ENCODE measurements around the gene SLC6A17. TPM values are rescaled to one million over a fixed set of nuclear protein-coding genes. Genes with fewer than 3 reads are reported as not detected.

The SLC6A17 gene
- total and polyA plus RNA-seq, 9 of the 15 experiments (the other 6 are each of a cell fraction or from before 2014, with no cell fraction given) = not detected

GRCh38 chr1:110250749-110251148, 100.5 kb downstream of the SLC6A17 start (continued):
- TF ChIP-seq RNF219 (CRISPR knock-in tag; IDR thresholded peaks at IDR 0.05) = no peak
- no peak for TF ChIP-seq RBFOX2 (IDR thresholded peaks at IDR 0.05; ENCODE audit: low read depth, low read length)
- no peak for TF ChIP-seq MCM3 (IDR thresholded peaks at IDR 0.05)
- TF ChIP-seq KLF6 (CRISPR knock-in tag; IDR thresholded peaks at IDR 0.05; ENCODE audit: borderline replicate concordance) = no peak
- TF ChIP-seq RBM15 (IDR thresholded peaks at IDR 0.05; ENCODE audit: insufficient read depth, low read length) = no peak

Other genes with a start within 250 kb of the SLC6A17 start
Only the 7 nearest of the 8 such genes appear.
- 2.8 and 5.9 TPM in 2 replicates for gene CSF1, start 239.6 kb upstream of the SLC6A17 start, total RNA-seq (2014; rRNA removed)
- 1.6 TPM in 2 replicates for gene CSF1, start 239.6 kb upstream of the SLC6A17 start, total RNA-seq (2014; rRNA removed; fragmentation: Illumina TruSeq; extraction: Trizol)
- gene CSF1, start 239.6 kb upstream of the SLC6A17 start, total RNA-seq (2015; rRNA removed; fragmentation: Illumina TruSeq; extraction: Trizol) = 2.4 and 3.4 TPM in 2 replicates
- gene CSF1, start 239.6 kb upstream of the SLC6A17 start, total RNA-seq (2021) = 6.7 and 6.8 TPM in 2 replicates
- gene CSF1, start 239.6 kb upstream of the SLC6A17 start, polyA plus RNA-seq (2011; rRNA removed) = 6.9 and 11.8 TPM in 2 replicates
- gene CSF1, start 239.6 kb upstream of the SLC6A17 start, polyA plus RNA-seq (2014; fragmentation: Illumina TruSeq; extraction: Trizol) = 3.8 and 4.8 TPM in 2 replicates
- under 1 TPM; 0.18 to 0.23 TPM for gene CSF1, start 239.6 kb upstream of the SLC6A17 start, polyA plus RNA-seq (2014; fragmentation: Nextera tagmentation; extraction: Ambion mirVana)
- gene CSF1, start 239.6 kb upstream of the SLC6A17 start, polyA plus RNA-seq (2014; rRNA removed) = 2.7 and 4.3 TPM in 2 replicates
- gene AHCYL1, start 165.7 kb upstream of the SLC6A17 start, total RNA-seq (2014; rRNA removed) = 39.8 and 40.1 TPM in 2 replicates
- gene AHCYL1, start 165.7 kb upstream of the SLC6A17 start, total RNA-seq (2014; rRNA removed; fragmentation: Illumina TruSeq; extraction: Trizol) = 44.5 and 49.8 TPM in 2 replicates
- gene AHCYL1, start 165.7 kb upstream of the SLC6A17 start, total RNA-seq (2015; rRNA removed; fragmentation: Illumina TruSeq; extraction: Trizol) = 40.5 and 40.9 TPM in 2 replicates
- gene AHCYL1, start 165.7 kb upstream of the SLC6A17 start, total RNA-seq (2021) = 75.5 and 84.9 TPM in 2 replicates
- gene AHCYL1, start 165.7 kb upstream of the SLC6A17 start, polyA plus RNA-seq (2011; rRNA removed) = 96.4 and 118 TPM in 2 replicates
- 75.5 and 83.7 TPM in 2 replicates for gene AHCYL1, start 165.7 kb upstream of the SLC6A17 start, polyA plus RNA-seq (2014; fragmentation: Illumina TruSeq; extraction: Trizol)
- gene AHCYL1, start 165.7 kb upstream of the SLC6A17 start, polyA plus RNA-seq (2014; fragmentation: Nextera tagmentation; extraction: Ambion mirVana) = 10 to 100 TPM; 27.3 to 32.9 TPM
- gene AHCYL1, start 165.7 kb upstream of the SLC6A17 start, polyA plus RNA-seq (2014; rRNA removed) = 53.4 and 56.3 TPM in 2 replicates
- gene STRIP1, start 115.9 kb upstream of the SLC6A17 start, total RNA-seq (2014; rRNA removed) = 34.2 and 40.1 TPM in 2 replicates
- 27.6 and 28.6 TPM in 2 replicates for gene STRIP1, start 115.9 kb upstream of the SLC6A17 start, total RNA-seq (2014; rRNA removed; fragmentation: Illumina TruSeq; extraction: Trizol)
- 29.0 and 30.6 TPM in 2 replicates for gene STRIP1, start 115.9 kb upstream of the SLC6A17 start, total RNA-seq (2015; rRNA removed; fragmentation: Illumina TruSeq; extraction: Trizol)
- 38.5 and 42.3 TPM in 2 replicates for gene STRIP1, start 115.9 kb upstream of the SLC6A17 start, total RNA-seq (2021)
- 32.6 and 32.8 TPM in 2 replicates for gene STRIP1, start 115.9 kb upstream of the SLC6A17 start, polyA plus RNA-seq (2011; rRNA removed)
- gene STRIP1, start 115.9 kb upstream of the SLC6A17 start, polyA plus RNA-seq (2014; fragmentation: Illumina TruSeq; extraction: Trizol) = 30.6 and 32.2 TPM in 2 replicates
- 10 to 100 TPM in 1 of 2 experiments, 1 to 10 TPM in 1; 9.9 to 10.5 TPM for gene STRIP1, start 115.9 kb upstream of the SLC6A17 start, polyA plus RNA-seq (2014; fragmentation: Nextera tagmentation; extraction: Ambion mirVana)
- 30.4 and 32.0 TPM in 2 replicates for gene STRIP1, start 115.9 kb upstream of the SLC6A17 start, polyA plus RNA-seq (2014; rRNA removed)
- gene ALX3, start 79.8 kb upstream of the SLC6A17 start, total RNA-seq (2014; rRNA removed) = not detected in 2 replicates
- not detected in 2 replicates for gene ALX3, start 79.8 kb upstream of the SLC6A17 start, total RNA-seq (2014; rRNA removed; fragmentation: Illumina TruSeq; extraction: Trizol)
- not detected in 2 replicates for gene ALX3, start 79.8 kb upstream of the SLC6A17 start, total RNA-seq (2015; rRNA removed; fragmentation: Illumina TruSeq; extraction: Trizol)
- gene ALX3, start 79.8 kb upstream of the SLC6A17 start, total RNA-seq (2021) = not detected in 2 replicates
- gene ALX3, start 79.8 kb upstream of the SLC6A17 start, polyA plus RNA-seq (2011; rRNA removed) = not detected in 2 replicates
- not detected in 2 replicates for gene ALX3, start 79.8 kb upstream of the SLC6A17 start, polyA plus RNA-seq (2014; fragmentation: Illumina TruSeq; extraction: Trizol)
- gene ALX3, start 79.8 kb upstream of the SLC6A17 start, polyA plus RNA-seq (2014; fragmentation: Nextera tagmentation; extraction: Ambion mirVana) = not detected
- not detected in 2 replicates for gene ALX3, start 79.8 kb upstream of the SLC6A17 start, polyA plus RNA-seq (2014; rRNA removed)
- gene UBL4B, start 38.1 kb upstream of the SLC6A17 start, total RNA-seq (2014; rRNA removed) = not detected in 2 replicates
- gene UBL4B, start 38.1 kb upstream of the SLC6A17 start, total RNA-seq (2014; rRNA removed; fragmentation: Illumina TruSeq; extraction: Trizol) = not detected in 2 replicates
- not detected in 2 replicates for gene UBL4B, start 38.1 kb upstream of the SLC6A17 start, total RNA-seq (2015; rRNA removed; fragmentation: Illumina TruSeq; extraction: Trizol)
- not detected in 2 replicates for gene UBL4B, start 38.1 kb upstream of the SLC6A17 start, total RNA-seq (2021)
- gene UBL4B, start 38.1 kb upstream of the SLC6A17 start, polyA plus RNA-seq (2011; rRNA removed) = 0.05 TPM in 1 of 2 replicates, not detected in the other
- gene UBL4B, start 38.1 kb upstream of the SLC6A17 start, polyA plus RNA-seq (2014; fragmentation: Illumina TruSeq; extraction: Trizol) = not detected in 2 replicates
- gene UBL4B, start 38.1 kb upstream of the SLC6A17 start, polyA plus RNA-seq (2014; fragmentation: Nextera tagmentation; extraction: Ambion mirVana) = not detected
- gene UBL4B, start 38.1 kb upstream of the SLC6A17 start, polyA plus RNA-seq (2014; rRNA removed) = not detected in 2 replicates
- gene KCNC4, start 59.8 kb downstream of the SLC6A17 start, total RNA-seq (2014; rRNA removed) = 0.73 and 2.3 TPM in 2 replicates
- gene KCNC4, start 59.8 kb downstream of the SLC6A17 start, total RNA-seq (2014; rRNA removed; fragmentation: Illumina TruSeq; extraction: Trizol) = 0.13 and 0.33 TPM in 2 replicates
- gene KCNC4, start 59.8 kb downstream of the SLC6A17 start, total RNA-seq (2015; rRNA removed; fragmentation: Illumina TruSeq; extraction: Trizol) = 0.53 and 0.62 TPM in 2 replicates
- 1.8 and 2.0 TPM in 2 replicates for gene KCNC4, start 59.8 kb downstream of the SLC6A17 start, total RNA-seq (2021)
- gene KCNC4, start 59.8 kb downstream of the SLC6A17 start, polyA plus RNA-seq (2011; rRNA removed) = 0.81 and 1.2 TPM in 2 replicates
- 0.64 and 0.79 TPM in 2 replicates for gene KCNC4, start 59.8 kb downstream of the SLC6A17 start, polyA plus RNA-seq (2014; fragmentation: Illumina TruSeq; extraction: Trizol)
- gene KCNC4, start 59.8 kb downstream of the SLC6A17 start, polyA plus RNA-seq (2014; fragmentation: Nextera tagmentation; extraction: Ambion mirVana) = under 1 TPM; 0.07 to 0.13 TPM
- 0.90 and 1.2 TPM in 2 replicates for gene KCNC4, start 59.8 kb downstream of the SLC6A17 start, polyA plus RNA-seq (2014; rRNA removed)
- gene RBM15, start 188.9 kb downstream of the SLC6A17 start, total RNA-seq (2014; rRNA removed) = 63.4 and 67.7 TPM in 2 replicates
- gene RBM15, start 188.9 kb downstream of the SLC6A17 start, total RNA-seq (2014; rRNA removed; fragmentation: Illumina TruSeq; extraction: Trizol) = 43.4 and 45.3 TPM in 2 replicates
- 57.6 and 58.3 TPM in 2 replicates for gene RBM15, start 188.9 kb downstream of the SLC6A17 start, total RNA-seq (2015; rRNA removed; fragmentation: Illumina TruSeq; extraction: Trizol)
- 53.4 and 56.1 TPM in 2 replicates for gene RBM15, start 188.9 kb downstream of the SLC6A17 start, total RNA-seq (2021)
- 28.2 and 32.1 TPM in 2 replicates for gene RBM15, start 188.9 kb downstream of the SLC6A17 start, polyA plus RNA-seq (2011; rRNA removed)
- gene RBM15, start 188.9 kb downstream of the SLC6A17 start, polyA plus RNA-seq (2014; fragmentation: Illumina TruSeq; extraction: Trizol) = 16.9 and 17.1 TPM in 2 replicates
- 1 to 10 TPM; 2.4 to 4.7 TPM for gene RBM15, start 188.9 kb downstream of the SLC6A17 start, polyA plus RNA-seq (2014; fragmentation: Nextera tagmentation; extraction: Ambion mirVana)
- 25.2 and 29.1 TPM in 2 replicates for gene RBM15, start 188.9 kb downstream of the SLC6A17 start, polyA plus RNA-seq (2014; rRNA removed)

Data from K562 (cell line).